Urothelium cell line (cell line): ENCODE results near the gene ACOT12.
"Not testable (repeated sequence)": the region's sequence is repeated elsewhere in the genome, so short reads cannot be mapped to it uniquely, and the experiment has no call there.

Experiments
- DNase-seq: peaks from one replicate; pipeline ENCODE4 v3.0.0; 2011; ENCODE audit warnings: low spot score, mixed read lengths
- FAIRE-seq: peaks from 2 replicates; lab custom pipeline; 2011; peaks lifted over from hg19 to GRCh38; lab: Jason Lieb, UNC

ACOT12 gene

GRCh38 chr5:81300921-81301270 lies 93.0 kb downstream of the ACOT12 start:
- no peak for FAIRE-seq
- DNase-seq, result no peak

- DNase-seq (no peak), FAIRE-seq (no peak)
Observed at GRCh38 chr5:81297531-81297930, 96.4 kb downstream of the ACOT12 start.

GRCh38 chr5:81294021-81294420 lies 99.9 kb downstream of the ACOT12 start:
- DNase-seq, FAIRE-seq: not testable (repeated sequence)

GRCh38 chr5:81292130-81292529 lies 101.8 kb downstream of the ACOT12 start:
- FAIRE-seq, result no peak
- no peak for DNase-seq

GRCh38 chr5:81290146-81290545 lies 103.8 kb downstream of the ACOT12 start:
- FAIRE-seq, result no peak
- no peak for DNase-seq

GRCh38 chr5:81288021-81288433 lies 105.9 kb downstream of the ACOT12 start:
- FAIRE-seq (no peak), DNase-seq (no peak)

- FAIRE-seq, result no peak
Observed at GRCh38 chr5:81286059-81286617, 107.8 kb downstream of the ACOT12 start.

GRCh38 chr5:81283976-81284375 lies 110.0 kb downstream of the ACOT12 start:
- FAIRE-seq, result no peak
- no peak for DNase-seq

More at GRCh38 chr5:81286059-81286617, 107.8 kb downstream of the ACOT12 start:
- no peak for DNase-seq
